Breast epithelium (tissue), 3 donors: ENCODE results near the gene ZNF503.

ENCODE experiments used
- POLR2AphosphoS5 ChIP-seq, 3 donors: sonication (generic); formaldehyde crosslinking; IDR thresholded peaks; one replicate each; pipeline ENCODE4 v1.6.1; 2017; ENCODE audit warnings: antibody characterized with exemption in 3 of 3
- TF ChIP-seq, protein P1 (sequence below), 3 donors: fragments of 450-650 bp; IDR thresholded peaks; one replicate each; pipeline ENCODE4 v1.5.1; 2016 to 2017; ENCODE audit warnings: antibody characterized with exemption in 3 of 3, mild to moderate bottlenecking in 3 of 3, moderate library complexity in 3 of 3

DNA sequence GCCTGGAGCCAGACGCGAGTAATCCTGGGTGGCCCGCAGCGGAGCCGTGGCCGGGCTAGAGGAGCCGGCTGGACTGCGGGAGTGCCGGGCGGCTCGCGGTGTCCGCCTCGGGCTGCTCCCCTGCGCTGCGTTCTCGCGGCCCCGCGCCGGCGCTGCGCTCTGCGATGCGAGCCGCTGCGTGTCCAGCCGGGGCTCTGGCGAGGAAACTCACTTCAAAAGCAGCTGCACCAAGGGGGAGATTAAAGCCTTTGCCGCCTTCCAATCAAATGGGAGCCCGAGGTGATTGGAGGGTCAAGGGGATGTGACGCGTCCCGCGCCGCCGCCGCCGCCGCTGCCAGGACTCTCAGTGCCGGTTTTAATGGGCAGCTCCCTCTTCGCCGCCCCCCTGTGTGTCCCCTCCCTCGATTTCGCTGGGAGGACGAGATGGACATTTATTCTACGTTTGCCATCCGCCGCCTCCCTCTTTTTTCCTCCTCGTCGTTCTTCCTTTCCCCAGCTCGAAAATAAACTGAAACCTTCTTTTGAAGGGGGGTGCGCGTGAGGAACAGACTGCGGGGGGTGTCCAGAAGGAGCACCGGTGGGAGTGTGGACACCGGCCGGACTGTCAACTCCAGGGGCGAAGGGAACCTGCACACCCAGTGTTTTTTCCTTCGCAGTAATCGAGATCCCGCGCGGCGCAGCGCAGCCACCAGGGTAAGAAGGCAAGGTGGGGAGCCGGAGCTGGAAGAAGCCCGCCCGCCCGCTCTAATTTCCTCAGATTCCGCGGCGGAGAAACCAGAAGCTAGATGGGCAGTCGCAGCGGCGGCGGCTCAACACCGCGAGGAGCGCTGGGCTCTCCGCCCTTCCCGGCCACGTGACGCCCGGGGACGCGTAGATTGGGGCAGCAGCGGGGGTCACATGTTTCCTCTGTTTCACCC is at the start of gene ZNF503:
- peak; percentile 79 to 91 (median 86) for TF ChIP-seq POLR2AphosphoS5 (IDR thresholded peaks at IDR 0.05)
- TF ChIP-seq, protein P1, sequence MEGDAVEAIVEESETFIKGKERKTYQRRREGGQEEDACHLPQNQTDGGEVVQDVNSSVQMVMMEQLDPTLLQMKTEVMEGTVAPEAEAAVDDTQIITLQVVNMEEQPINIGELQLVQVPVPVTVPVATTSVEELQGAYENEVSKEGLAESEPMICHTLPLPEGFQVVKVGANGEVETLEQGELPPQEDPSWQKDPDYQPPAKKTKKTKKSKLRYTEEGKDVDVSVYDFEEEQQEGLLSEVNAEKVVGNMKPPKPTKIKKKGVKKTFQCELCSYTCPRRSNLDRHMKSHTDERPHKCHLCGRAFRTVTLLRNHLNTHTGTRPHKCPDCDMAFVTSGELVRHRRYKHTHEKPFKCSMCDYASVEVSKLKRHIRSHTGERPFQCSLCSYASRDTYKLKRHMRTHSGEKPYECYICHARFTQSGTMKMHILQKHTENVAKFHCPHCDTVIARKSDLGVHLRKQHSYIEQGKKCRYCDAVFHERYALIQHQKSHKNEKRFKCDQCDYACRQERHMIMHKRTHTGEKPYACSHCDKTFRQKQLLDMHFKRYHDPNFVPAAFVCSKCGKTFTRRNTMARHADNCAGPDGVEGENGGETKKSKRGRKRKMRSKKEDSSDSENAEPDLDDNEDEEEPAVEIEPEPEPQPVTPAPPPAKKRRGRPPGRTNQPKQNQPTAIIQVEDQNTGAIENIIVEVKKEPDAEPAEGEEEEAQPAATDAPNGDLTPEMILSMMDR (IDR thresholded peaks at IDR 0.05) = peak; percentile 44 to 66 (median 49)
